ENCODE results near the gene AQP2. TPM values are rescaled to one million over a fixed set of nuclear protein-coding genes. Genes with fewer than 3 reads are reported as not detected.
A peak's percentile ranks its signal among the peaks of the same experiment; 100 is the strongest.

The AQP2 gene
- total RNA-seq, 2 donors from 2014 or later: not detected

GRCh38 chr12:49917166-49917787, 33.3 kb upstream of the AQP2 start:
- Mint-ChIP-seq H3K36me3 (ENCODE audit: low read depth) (no peaks in the 10 kb centered on the region), H3K9me3 (no peaks in the 10 kb centered on the region), H3K27ac (no peak overlapping the region), H3K27me3 (ENCODE audit: insufficient read depth) (peaks cover 10% of the 10 kb centered on the region), H3K4me3 (no peak overlapping the region), H3K4me1 (peaks cover 15% of the 10 kb centered on the region)
- TF ChIP-seq CTCF (conservative IDR thresholded peaks at IDR 0.05): no peak
- H3K27me3 ChIP-seq (ENCODE audit: control insufficient read depth, insufficient read depth, low read length, poor library complexity, severe bottlenecking): no peaks in the 10 kb centered on the region
- DNase-seq: peak; percentile 31
- no peak overlapping the region for H3K27ac ChIP-seq (ENCODE audit: low read depth, low read length)
- no peaks in the 10 kb centered on the region for H3K9me3 ChIP-seq (ENCODE audit: control insufficient read depth, low read length)
- no peak overlapping the region for H3K9ac ChIP-seq (ENCODE audit: extremely low read depth, low read length, poor library complexity, severe bottlenecking)
- WGBS, 2 experiments (ENCODE audit: insufficient coverage in 1 of 2, insufficient read length in 1 of 2): 87 to 95% methylated on average over 6 to 12 of the region's 12 CpGs
- no peak overlapping the region for H3K4me3 ChIP-seq (ENCODE audit: low read length)
- no peaks in the 10 kb centered on the region for H3K36me3 ChIP-seq (ENCODE audit: control insufficient read depth, insufficient read depth, low read length)
- peaks cover 4% of the 10 kb centered on the region for H3K4me1 ChIP-seq (ENCODE audit: control insufficient read depth, insufficient read depth, low read length)

- DNase-seq: peak; percentile 37
- Histone ChIP-seq H3K27me3 (ENCODE audit: control insufficient read depth, insufficient read depth, low read length, poor library complexity, severe bottlenecking) (no peaks in the 10 kb centered on the region), H3K9ac (ENCODE audit: extremely low read depth, low read length, poor library complexity, severe bottlenecking) (no peak overlapping the region), H3K4me3 (ENCODE audit: low read length) (no peak overlapping the region), H3K27ac (ENCODE audit: low read depth, low read length) (no peak overlapping the region), H3K36me3 (ENCODE audit: control insufficient read depth, insufficient read depth, low read length) (no peaks in the 10 kb centered on the region), H3K9me3 (ENCODE audit: control insufficient read depth, low read length) (no peaks in the 10 kb centered on the region), H3K4me1 (ENCODE audit: control insufficient read depth, insufficient read depth, low read length) (peaks cover 4% of the 10 kb centered on the region)
- WGBS, 2 experiments (ENCODE audit: insufficient coverage in 1 of 2, insufficient read length in 1 of 2): 87 to 90% methylated on average over 5 of the region's 5 CpGs
- Mint-ChIP-seq H3K9me3 (no peaks in the 10 kb centered on the region), H3K27me3 (ENCODE audit: insufficient read depth) (peaks cover 10% of the 10 kb centered on the region), H3K4me1 (peaks cover 10% of the 10 kb centered on the region), H3K36me3 (ENCODE audit: low read depth) (no peaks in the 10 kb centered on the region), H3K27ac (no peak overlapping the region), H3K4me3 (no peak overlapping the region)
- TF ChIP-seq CTCF (conservative IDR thresholded peaks at IDR 0.05): no peak
These were observed 32.8 kb upstream of the AQP2 start for GRCh38 chr12:49917788-49918173.

- Histone ChIP-seq H3K36me3 (ENCODE audit: control insufficient read depth, insufficient read depth, low read length) (no peaks in the 10 kb centered on the region), H3K9me3 (ENCODE audit: control insufficient read depth, low read length) (no peaks in the 10 kb centered on the region), H3K4me1 (ENCODE audit: control insufficient read depth, insufficient read depth, low read length) (no peaks in the 10 kb centered on the region), H3K27ac (ENCODE audit: low read depth, low read length) (no peak overlapping the region), H3K4me3 (ENCODE audit: low read length) (no peak overlapping the region), H3K27me3 (ENCODE audit: control insufficient read depth, insufficient read depth, low read length, poor library complexity, severe bottlenecking) (no peaks in the 10 kb centered on the region), H3K9ac (ENCODE audit: extremely low read depth, low read length, poor library complexity, severe bottlenecking) (no peak overlapping the region)
- Mint-ChIP-seq H3K9me3 (no peaks in the 10 kb centered on the region), H3K27me3 (ENCODE audit: insufficient read depth) (peaks cover 10% of the 10 kb centered on the region), H3K4me1 (no peaks in the 10 kb centered on the region), H3K4me3 (no peak overlapping the region), H3K36me3 (ENCODE audit: low read depth) (no peaks in the 10 kb centered on the region), H3K27ac (no peak overlapping the region)
- no peak for TF ChIP-seq CTCF (conservative IDR thresholded peaks at IDR 0.05)
- peak; percentile 50 for DNase-seq
- 90 to 91% methylated on average over 10 to 12 of the region's 12 CpGs for WGBS, 2 experiments (ENCODE audit: insufficient coverage in 1 of 2, insufficient read length in 1 of 2)
These were observed 30.2 kb upstream of the AQP2 start for GRCh38 chr12:49920241-49920914.
